Measurements from ENCODE around the gene CHD9.

The CHD9 gene

GRCh38 chr16:53147500-53148065 is 92.8 kb downstream of the CHD9 start:
- peaks cover 11% of the 10 kb centered on the region; the same call in 1 of the 2 replicates for H4K20me1 ChIP-seq (ENCODE audit: low read depth, low read length)
- H3K9me3 ChIP-seq (ENCODE audit: insufficient read depth, low read length), result no peaks in the 10 kb centered on the region
- H3K9me2 ChIP-seq (replicated peaks; ENCODE audit: insufficient read depth, low read length), result no peaks in the 10 kb centered on the region
- H2AFZ ChIP-seq (ENCODE audit: low read depth, low read length, severe bottlenecking), result no peak overlapping the region
- H3K9ac ChIP-seq (ENCODE audit: low read length), result no peak overlapping the region
- H3K27ac ChIP-seq (ENCODE audit: low read depth, low read length), result no peak overlapping the region
- H3K27me3 ChIP-seq (ENCODE audit: low read length), result no peaks in the 10 kb centered on the region
- peaks cover 7% of the 10 kb centered on the region; the same call in 1 of the 2 replicates for H3F3A ChIP-seq (ENCODE audit: insufficient read depth)
- no peak for TF ChIP-seq EZH2phosphoT487 (conservative IDR thresholded peaks at IDR 0.05; ENCODE audit: low read length)
- no peak for TF ChIP-seq CTCF (IDR thresholded peaks at IDR 0.05; ENCODE audit: insufficient read depth, low read length, poor library complexity, severe bottlenecking)
- H3K4me3 ChIP-seq (ENCODE audit: insufficient read depth, low read length, poor library complexity, severe bottlenecking), result no peak overlapping the region
- H3K79me2 ChIP-seq (ENCODE audit: insufficient read depth, low read length), result peaks cover 62% of the 10 kb centered on the region
- H3K4me2 ChIP-seq (ENCODE audit: low read depth, low read length, poor library complexity, severe bottlenecking), result no peak overlapping the region
- H3K36me3 ChIP-seq (ENCODE audit: low read length), result no peaks in the 10 kb centered on the region

GRCh38 chr16:53150769-53151168 is 96.0 kb downstream of the CHD9 start:
- TF ChIP-seq CTCF (IDR thresholded peaks at IDR 0.05; ENCODE audit: insufficient read depth, low read length, poor library complexity, severe bottlenecking) (no peak), EZH2phosphoT487 (conservative IDR thresholded peaks at IDR 0.05; ENCODE audit: low read length) (no peak)
- Histone ChIP-seq H3K27ac (ENCODE audit: low read depth, low read length) (no peak overlapping the region), H3K36me3 (ENCODE audit: low read length) (peaks cover 3% of the 10 kb centered on the region; the same call in 1 of the 2 replicates), H3F3A (ENCODE audit: insufficient read depth) (peaks cover 7% of the 10 kb centered on the region; the same call in 1 of the 2 replicates), H3K4me3 (ENCODE audit: insufficient read depth, low read length, poor library complexity, severe bottlenecking) (no peak overlapping the region), H3K9me2 (replicated peaks; ENCODE audit: insufficient read depth, low read length) (no peaks in the 10 kb centered on the region), H3K9me3 (ENCODE audit: insufficient read depth, low read length) (no peaks in the 10 kb centered on the region), H3K27me3 (ENCODE audit: low read length) (no peaks in the 10 kb centered on the region), H3K9ac (ENCODE audit: low read length) (no peak overlapping the region), H3K79me2 (ENCODE audit: insufficient read depth, low read length) (peaks cover 75% of the 10 kb centered on the region), H4K20me1 (ENCODE audit: low read depth, low read length) (peaks cover 6% of the 10 kb centered on the region; the same call in 1 of the 2 replicates), H2AFZ (ENCODE audit: low read depth, low read length, severe bottlenecking) (no peak overlapping the region), H3K4me2 (ENCODE audit: low read depth, low read length, poor library complexity, severe bottlenecking) (no peak overlapping the region)

GRCh38 chr16:53152329-53152728 is 97.5 kb downstream of the CHD9 start:
- no peaks in the 10 kb centered on the region for H3K9me2 ChIP-seq (replicated peaks; ENCODE audit: insufficient read depth, low read length)
- H3F3A ChIP-seq (ENCODE audit: insufficient read depth), result 0 out of 2 replicates have a peak, but pooled peaks cover 2% of the 10 kb centered on the region
- H3K36me3 ChIP-seq (ENCODE audit: low read length), result peaks cover 13% of the 10 kb centered on the region; the same call in 1 of the 2 replicates
- no peaks in the 10 kb centered on the region for H3K27me3 ChIP-seq (ENCODE audit: low read length)
- no peak overlapping the region for H3K9ac ChIP-seq (ENCODE audit: low read length)
- TF ChIP-seq CTCF (IDR thresholded peaks at IDR 0.05; ENCODE audit: insufficient read depth, low read length, poor library complexity, severe bottlenecking) (no peak), EZH2phosphoT487 (conservative IDR thresholded peaks at IDR 0.05; ENCODE audit: low read length) (no peak)
- H3K4me2 ChIP-seq (ENCODE audit: low read depth, low read length, poor library complexity, severe bottlenecking), result no peak overlapping the region
- peaks cover 74% of the 10 kb centered on the region for H3K79me2 ChIP-seq (ENCODE audit: insufficient read depth, low read length)
- H2AFZ ChIP-seq (ENCODE audit: low read depth, low read length, severe bottlenecking), result no peak overlapping the region
- H3K4me3 ChIP-seq (ENCODE audit: insufficient read depth, low read length, poor library complexity, severe bottlenecking), result no peak overlapping the region
- H3K9me3 ChIP-seq (ENCODE audit: insufficient read depth, low read length), result no peaks in the 10 kb centered on the region
- no peak overlapping the region for H3K27ac ChIP-seq (ENCODE audit: low read depth, low read length)
- peaks cover 6% of the 10 kb centered on the region; the same call in 1 of the 2 replicates for H4K20me1 ChIP-seq (ENCODE audit: low read depth, low read length)
